Glomerular visceral epithelial cell (primary cell): ENCODE measurements around the gene SERINC3.
A peak's percentile ranks its signal among the peaks of the same experiment; 100 is the strongest.

ENCODE experiments used
- DNase-seq: peaks from one replicate; pipeline ENCODE4 v3.0.0-alpha.2; 2016; ENCODE audit errors: extremely low spot score

The SERINC3 gene

GRCh38 chr20:44532981-44533331, 11.1 kb upstream of the SERINC3 start:
- peak; percentile 34 for DNase-seq

- DNase-seq, result no peak
Observed at GRCh38 chr20:44532259-44532980, 10.6 kb upstream of the SERINC3 start.

GRCh38 chr20:44528309-44528708, 6.4 kb upstream of the SERINC3 start:
- DNase-seq, result no peak

GRCh38 chr20:44527716-44528199, 5.9 kb upstream of the SERINC3 start:
- no peak for DNase-seq

GRCh38 chr20:44526129-44526528, 4.3 kb upstream of the SERINC3 start:
- DNase-seq, result peak; percentile 25

GRCh38 chr20:44523746-44524145, 1.9 kb upstream of the SERINC3 start:
- no peak for DNase-seq

- no peak for DNase-seq
Observed at GRCh38 chr20:44522841-44523240, 971 bp upstream of the SERINC3 start.

- no peak for DNase-seq
Observed at GRCh38 chr20:44520881-44521280, 989 bp downstream of the SERINC3 start.

GRCh38 chr20:44518248-44518647, 3.6 kb downstream of the SERINC3 start:
- DNase-seq, result no peak

- no peak for DNase-seq
Observed at GRCh38 chr20:44517454-44517853, 4.4 kb downstream of the SERINC3 start.

- no peak for DNase-seq
Observed at GRCh38 chr20:44516491-44516890, 5.4 kb downstream of the SERINC3 start.

GRCh38 chr20:44513871-44514270, 8.0 kb downstream of the SERINC3 start:
- no peak for DNase-seq

- no peak for DNase-seq
Observed at GRCh38 chr20:44509762-44510161, 12.1 kb downstream of the SERINC3 start.

- DNase-seq, result no peak
Observed at GRCh38 chr20:44504402-44505307, 17.2 kb downstream of the SERINC3 start.

- DNase-seq, result no peak
Observed at GRCh38 chr20:44502968-44503367, 18.9 kb downstream of the SERINC3 start.

- DNase-seq, result no peak
Observed at GRCh38 chr20:44501448-44501847, 20.4 kb downstream of the SERINC3 start.

- no peak for DNase-seq
Observed at GRCh38 chr20:44500221-44500620, 21.6 kb downstream of the SERINC3 start.

- no peak for DNase-seq
Observed at GRCh38 chr20:44497761-44498160, 24.1 kb downstream of the SERINC3 start.

- DNase-seq, result peak; percentile 85
Observed at GRCh38 chr20:44496976-44497375, 24.9 kb downstream of the SERINC3 start.

GRCh38 chr20:44495802-44496481, 25.9 kb downstream of the SERINC3 start:
- DNase-seq, result peak; percentile 90

- peak; percentile 34 for DNase-seq
Observed at GRCh38 chr20:44495257-44495656, 26.6 kb downstream of the SERINC3 start.

GRCh38 chr20:44494681-44495080, 27.2 kb downstream of the SERINC3 start:
- no peak for DNase-seq
